Right cardiac atrium (tissue), 5 donors: ENCODE measurements around the gene PRR5L. TPM values are rescaled to one million over a fixed set of nuclear protein-coding genes. Genes with fewer than 3 reads are reported as not detected.

Experiments
- ATAC-seq, 2 donors: fragments of 200-7000 bp; cut with Tn5 transposase; one replicate each; pipeline versions ENCODE4 v1.8.0 to v1.9.1; 2020; ENCODE audit warnings: moderate library complexity in 2 of 2, mild to moderate bottlenecking in 1 of 2
- DNase-seq, 3 donors: peaks; one replicate each; pipeline ENCODE4 v3.0.0-alpha.2; 2020
- H3K27ac ChIP-seq: one replicate; pipeline ENCODE4 v1.5.1; 2013; ENCODE audit warnings: mild to moderate bottlenecking, low read length, control low read depth, moderate library complexity
- H3K27me3 ChIP-seq: one replicate; pipeline ENCODE4 v1.6.1; 2013; ENCODE audit not compliant: control insufficient read depth, insufficient read depth
- H3K4me1 ChIP-seq: one replicate; pipeline ENCODE4 v1.6.1; 2013; ENCODE audit warnings: low read length; ENCODE audit not compliant: control insufficient read depth, insufficient read depth
- H3K4me3 ChIP-seq: one replicate; pipeline ENCODE4 v1.5.1; 2013; ENCODE audit warnings: low read length, control low read depth
- H3K9me3 ChIP-seq: one replicate; pipeline ENCODE4 v1.6.1; 2013; ENCODE audit warnings: low read length; ENCODE audit not compliant: control insufficient read depth
- WGBS: extraction: QIAGEN DNeasy Blood & Tissue Kit; methylation state at CpG from one replicate; pipeline ENCODE4 v1.1.7; 2013; 5-methylcytosine and 5-hydroxymethylcytosine counted together
- intact Hi-C, 4 donors: fragments of 100-400 bp; cut with DNase I; formaldehyde crosslinking; loops; one replicate each; pipeline versions ENCODE4 v1.11.0 to v1.14.0; 2022 to 2023
- polyA plus RNA-seq: library from polyadenylated mRNA; stranded (reverse); fragments of 200-250 nt; gene quantifications from one replicate; pipeline ENCODE4 v1.2.3, GENCODE V29; 2013
- total RNA-seq, 4 donors: library from RNA; stranded (reverse); fragmentation: NEBNext Ultra II Directional; extraction: Animal tissue kit (Norgen Biotek cat#: 25700); gene quantifications; one replicate each; pipeline ENCODE4 v1.2.1, GENCODE V29; 2021
- donor health status: healthy with polysubstance abuse.
- donor health status: DM: no; HTN: yes; CAD: no.
- donor health status: DM: no; HTN: no; CAD: no.
- donor health status: DM: no; HTN: yes; CAD: no; lungs with severe emphysema.
- donor health status: DM: yes; HTN: yes; CAD: no.

Gene PRR5L
- total and polyA plus RNA-seq, 5 donors: 0.52 to 5.0 (median 2.4) TPM

- Histone ChIP-seq H3K27ac (no peak overlapping the region), H3K4me1 (peaks cover 2% of the 10 kb centered on the region), H3K9me3 (no peaks in the 10 kb centered on the region), H3K27me3 (no peaks in the 10 kb centered on the region), H3K4me3 (no peak overlapping the region)
- 69% methylated on average over 6 of the region's 6 CpGs for WGBS
- intact Hi-C loops: loop anchor here in 1 of 4 donors (10.0 kb wide), 1 partner anchor 191 kb away; the partner anchor contains the start of gene PRR5L
- ATAC-seq (no peak), DNase-seq (no peak)
Measured at GRCh38 chr11:36485298-36486002, 189.4 kb downstream of the PRR5L start.

- H3K9me3 ChIP-seq: no peaks in the 10 kb centered on the region
- H3K27me3 ChIP-seq: no peaks in the 10 kb centered on the region
- no peak overlapping the region for H3K27ac ChIP-seq
- WGBS: 57% methylated on average over 4 of the region's 4 CpGs
- H3K4me3 ChIP-seq: no peak overlapping the region
- H3K4me1 ChIP-seq: peaks cover 2% of the 10 kb centered on the region
- ATAC-seq (no peak), DNase-seq (no peak)
- intact Hi-C loops: loop anchor here in 1 of 4 donors (10.0 kb wide), 1 partner anchor 193 kb away; the partner anchor contains the start of gene PRR5L
Measured at GRCh38 chr11:36487619-36488018, 191.5 kb downstream of the PRR5L start.

- intact Hi-C loops: loop anchor here in 1 of 4 donors (10.0 kb wide), 1 partner anchor 193 kb away; the partner anchor contains the start of gene PRR5L
- ATAC-seq (no peak), DNase-seq (no peak)
- 56% methylated on average over 5 of the region's 5 CpGs for WGBS
- peaks cover 2% of the 10 kb centered on the region for H3K4me1 ChIP-seq
- H3K27ac ChIP-seq: peak overlapping the region; percentile 68
- H3K9me3 ChIP-seq: no peaks in the 10 kb centered on the region
- H3K27me3 ChIP-seq: no peaks in the 10 kb centered on the region
- no peak overlapping the region for H3K4me3 ChIP-seq
Measured at GRCh38 chr11:36488096-36488495, 192.0 kb downstream of the PRR5L start.

GRCh38 chr11:36490026-36490806 is 194.1 kb downstream of the PRR5L start:
- Histone ChIP-seq H3K4me3 (no peak overlapping the region), H3K9me3 (no peaks in the 10 kb centered on the region), H3K27ac (no peak overlapping the region), H3K27me3 (no peaks in the 10 kb centered on the region), H3K4me1 (peaks cover under 1% of the 10 kb centered on the region)
- DNase-seq (no peak), ATAC-seq (no peak)
- intact Hi-C loops: loop anchor here in 2 of 4 donors (5.0 kb wide), 2 partner anchors 193 to 198 kb away; partner anchors contain the start of gene PRR5L (in 1 of the 2)
- 86% methylated on average over 16 of the region's 16 CpGs for WGBS

GRCh38 chr11:36492724-36493304 is 196.7 kb downstream of the PRR5L start:
- no peak for DNase-seq
- intact Hi-C loops: loop anchor here in 2 of 4 donors (5.0 kb wide), 2 partner anchors 196 to 201 kb away; partner anchors contain the start of gene PRR5L (in 1 of the 2)
- ATAC-seq: peak in 1 of 2 donors; percentile 48
- Histone ChIP-seq H3K27me3 (no peaks in the 10 kb centered on the region), H3K4me1 (no peaks in the 10 kb centered on the region), H3K9me3 (no peaks in the 10 kb centered on the region), H3K4me3 (no peak overlapping the region), H3K27ac (no peak overlapping the region)

- H3K4me1 ChIP-seq: no peaks in the 10 kb centered on the region
- DNase-seq: no peak
- intact Hi-C loops: loop anchor here in 2 of 4 donors (5.0 kb wide), 2 partner anchors 196 to 201 kb away; partner anchors contain the start of gene PRR5L (in 1 of the 2)
- ATAC-seq: no peak
- H3K27me3 ChIP-seq: no peaks in the 10 kb centered on the region
- H3K4me3 ChIP-seq: no peak overlapping the region
- no peaks in the 10 kb centered on the region for H3K9me3 ChIP-seq
- no peak overlapping the region for H3K27ac ChIP-seq
Measured at GRCh38 chr11:36493332-36493731, 197.2 kb downstream of the PRR5L start.

GRCh38 chr11:36498721-36499120 is 202.6 kb downstream of the PRR5L start:
- WGBS: 90% methylated on average over 1 of the region's 1 CpG
- Histone ChIP-seq H3K4me3 (no peak overlapping the region), H3K4me1 (peaks cover 3% of the 10 kb centered on the region), H3K27ac (no peak overlapping the region), H3K27me3 (no peaks in the 10 kb centered on the region), H3K9me3 (no peaks in the 10 kb centered on the region)
- intact Hi-C loops: no loop called here
- no peak for ATAC-seq
- no peak for DNase-seq

GRCh38 chr11:36499315-36499714 is 203.2 kb downstream of the PRR5L start:
- intact Hi-C loops: no loop called here
- Histone ChIP-seq H3K27ac (no peak overlapping the region), H3K4me3 (no peak overlapping the region)

GRCh38 chr11:36500315-36500721 is 204.2 kb downstream of the PRR5L start:
- 27% methylated on average over 1 of the region's 1 CpG for WGBS
- Histone ChIP-seq H3K27ac (peak overlapping the region; percentile 96), H3K27me3 (no peaks in the 10 kb centered on the region), H3K4me3 (no peak overlapping the region), H3K4me1 (peaks cover 3% of the 10 kb centered on the region), H3K9me3 (no peaks in the 10 kb centered on the region)
- intact Hi-C loops: no loop called here
- ATAC-seq (peak; percentile 89 to 98), DNase-seq (no peak)

More at GRCh38 chr11:36499315-36499714, 203.2 kb downstream of the PRR5L start:
- no peak for ATAC-seq
- peaks cover 3% of the 10 kb centered on the region for H3K4me1 ChIP-seq
- H3K27me3 ChIP-seq: no peaks in the 10 kb centered on the region
- H3K9me3 ChIP-seq: no peaks in the 10 kb centered on the region
- no peak for DNase-seq
- WGBS: 95% methylated on average over 4 of the region's 4 CpGs

- Histone ChIP-seq H3K27me3 (no peaks in the 10 kb centered on the region), H3K4me1 (peaks cover 3% of the 10 kb centered on the region), H3K27ac (no peak overlapping the region), H3K4me3 (no peak overlapping the region), H3K9me3 (no peaks in the 10 kb centered on the region)
- DNase-seq (no peak), ATAC-seq (peak; percentile 22 to 52)
- intact Hi-C loops: no loop called here
- 71% methylated on average over 5 of the region's 5 CpGs for WGBS
Measured at GRCh38 chr11:36501236-36501635, 205.1 kb downstream of the PRR5L start.
